ENCODE data around the gene LSAMP. TPM values are rescaled to one million over a fixed set of nuclear protein-coding genes. Genes with fewer than 3 reads are reported as not detected.
"Not testable (repeated sequence)": the region's sequence is repeated elsewhere in the genome, so short reads cannot be mapped to it uniquely, and the experiment has no call there.

Gene LSAMP
- total RNA-seq, 2 experiments from 2014 or later = not detected

- no peak for ATAC-seq
- Mint-ChIP-seq H3K9me3 (no peaks in the 10 kb centered on the region), H3K36me3 (ENCODE audit: low read depth) (no peaks in the 10 kb centered on the region), H3K4me3 (no peak overlapping the region), H3K27me3 (no peaks in the 10 kb centered on the region), H3K27ac (no peak overlapping the region), H3K4me1 (ENCODE audit: low read depth) (no peaks in the 10 kb centered on the region)
- intact Hi-C loops (cut with micrococcal nuclease) = no loop called here
- TF ChIP-seq, protein P1, sequence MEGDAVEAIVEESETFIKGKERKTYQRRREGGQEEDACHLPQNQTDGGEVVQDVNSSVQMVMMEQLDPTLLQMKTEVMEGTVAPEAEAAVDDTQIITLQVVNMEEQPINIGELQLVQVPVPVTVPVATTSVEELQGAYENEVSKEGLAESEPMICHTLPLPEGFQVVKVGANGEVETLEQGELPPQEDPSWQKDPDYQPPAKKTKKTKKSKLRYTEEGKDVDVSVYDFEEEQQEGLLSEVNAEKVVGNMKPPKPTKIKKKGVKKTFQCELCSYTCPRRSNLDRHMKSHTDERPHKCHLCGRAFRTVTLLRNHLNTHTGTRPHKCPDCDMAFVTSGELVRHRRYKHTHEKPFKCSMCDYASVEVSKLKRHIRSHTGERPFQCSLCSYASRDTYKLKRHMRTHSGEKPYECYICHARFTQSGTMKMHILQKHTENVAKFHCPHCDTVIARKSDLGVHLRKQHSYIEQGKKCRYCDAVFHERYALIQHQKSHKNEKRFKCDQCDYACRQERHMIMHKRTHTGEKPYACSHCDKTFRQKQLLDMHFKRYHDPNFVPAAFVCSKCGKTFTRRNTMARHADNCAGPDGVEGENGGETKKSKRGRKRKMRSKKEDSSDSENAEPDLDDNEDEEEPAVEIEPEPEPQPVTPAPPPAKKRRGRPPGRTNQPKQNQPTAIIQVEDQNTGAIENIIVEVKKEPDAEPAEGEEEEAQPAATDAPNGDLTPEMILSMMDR (IDR thresholded peaks at IDR 0.05) = no peak
- ChIA-PET POLR2A (no interaction called here), CTCF (no interaction called here)
- DNase-seq = no peak
Observed at GRCh38 chr3:116230431-116231020, 214.8 kb downstream of the LSAMP start.

DNA sequence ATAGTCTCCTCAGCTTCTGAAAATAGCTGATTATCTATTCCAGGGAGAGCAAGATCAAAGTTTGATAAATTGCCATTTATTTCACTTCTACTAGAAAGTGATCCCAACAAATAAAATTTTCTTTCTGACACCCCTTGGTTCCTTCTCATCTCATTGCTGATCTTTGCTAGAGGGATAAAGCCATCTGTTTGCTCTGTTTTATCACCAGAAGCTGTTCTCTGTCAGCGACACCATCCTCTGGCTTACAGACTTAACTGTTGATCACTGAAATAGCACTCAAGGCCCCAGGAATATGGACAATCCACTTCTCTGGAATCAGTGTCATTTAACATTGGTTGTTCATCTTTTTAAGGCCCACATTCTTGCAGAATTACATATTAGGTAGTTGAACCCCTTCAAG is 219.0 kb downstream of the LSAMP start:
- no peak overlapping the region for H3K4me3 Mint-ChIP-seq
- intact Hi-C loops (cut with micrococcal nuclease) = no loop called here
- DNase-seq (no peak), ATAC-seq (no peak)
- H3K27me3 Mint-ChIP-seq = no peaks in the 10 kb centered on the region
- ChIA-PET POLR2A (no interaction called here), CTCF (no interaction called here)
- H3K27ac Mint-ChIP-seq = no peak overlapping the region
- TF ChIP-seq, protein P1 (IDR thresholded peaks at IDR 0.05) = no peak
- no peaks in the 10 kb centered on the region for H3K36me3 Mint-ChIP-seq (ENCODE audit: low read depth)
- no peaks in the 10 kb centered on the region for H3K4me1 Mint-ChIP-seq (ENCODE audit: low read depth)
- H3K9me3 Mint-ChIP-seq = peaks cover 3% of the 10 kb centered on the region

- no peaks in the 10 kb centered on the region for H3K27me3 Mint-ChIP-seq
- H3K36me3 Mint-ChIP-seq (ENCODE audit: low read depth) = no peaks in the 10 kb centered on the region
- ChIA-PET CTCF (no interaction called here), POLR2A (no interaction called here)
- H3K9me3 Mint-ChIP-seq = peaks cover 3% of the 10 kb centered on the region
- H3K4me3 Mint-ChIP-seq = no peak overlapping the region
- TF ChIP-seq, protein P1 (IDR thresholded peaks at IDR 0.05) = no peak
- no peak for ATAC-seq
- H3K27ac Mint-ChIP-seq = no peak overlapping the region
- DNase-seq = no peak
- H3K4me1 Mint-ChIP-seq (ENCODE audit: low read depth) = no peaks in the 10 kb centered on the region
- intact Hi-C loops (cut with micrococcal nuclease) = no loop called here
Observed at GRCh38 chr3:116216761-116217160, 228.5 kb downstream of the LSAMP start.

GRCh38 chr3:116211901-116212300 is 233.4 kb downstream of the LSAMP start:
- intact Hi-C loops (cut with micrococcal nuclease) = no loop called here
- TF ChIP-seq, protein P1 (IDR thresholded peaks at IDR 0.05) = no peak
- ATAC-seq = no peak

DNA sequence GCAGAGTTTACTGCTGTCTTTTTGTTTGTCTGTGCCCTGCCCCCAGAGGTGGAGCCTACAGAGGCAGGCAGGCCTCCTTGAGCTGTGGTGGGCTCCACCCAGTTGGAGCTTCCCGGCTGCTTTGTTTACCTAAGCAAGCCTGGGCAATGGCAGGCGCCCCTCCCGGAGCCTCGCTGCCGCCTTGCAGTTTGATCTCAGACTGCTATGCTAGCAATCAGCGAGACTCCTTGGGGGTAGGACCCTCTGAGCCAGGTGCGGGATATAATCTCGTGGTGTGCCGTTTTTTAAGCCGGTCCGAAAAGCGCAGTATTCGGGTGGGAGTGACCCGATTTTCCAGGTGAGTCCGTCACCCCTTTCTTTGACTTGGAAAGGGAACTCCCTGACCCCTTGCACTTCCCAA is 236.5 kb downstream of the LSAMP start:
- H3K4me1 Mint-ChIP-seq (ENCODE audit: low read depth); H3K4me3 Mint-ChIP-seq; H3K27ac Mint-ChIP-seq; H3K36me3 Mint-ChIP-seq (ENCODE audit: low read depth); H3K9me3 Mint-ChIP-seq; ATAC-seq; DNase-seq; H3K27me3 Mint-ChIP-seq; CTCF ChIA-PET; POLR2A ChIA-PET; intact Hi-C loops (cut with micrococcal nuclease): not testable (repeated sequence)

More at GRCh38 chr3:116211901-116212300, 233.4 kb downstream of the LSAMP start:
- H3K4me3 Mint-ChIP-seq = no peak overlapping the region
- peaks cover 1% of the 10 kb centered on the region for H3K36me3 Mint-ChIP-seq (ENCODE audit: low read depth)
- H3K9me3 Mint-ChIP-seq = peaks cover 4% of the 10 kb centered on the region
- no peak for DNase-seq
- no peaks in the 10 kb centered on the region for H3K27me3 Mint-ChIP-seq
- ChIA-PET CTCF (no interaction called here), POLR2A (no interaction called here)
- H3K4me1 Mint-ChIP-seq (ENCODE audit: low read depth) = no peaks in the 10 kb centered on the region
- no peak overlapping the region for H3K27ac Mint-ChIP-seq

All from activated CD8-positive, alpha-beta T cell treated with anti-CD3 and anti-CD28 coated beads for 36 hours (primary cell).